ENCODE results near the gene FAM210A. TPM values are rescaled to one million over a fixed set of nuclear protein-coding genes. Genes with fewer than 3 reads are reported as not detected.

FAM210A gene
- total and polyA plus RNA-seq, 8 donors, result 1.4 to 35.0 (median 3.9) TPM

GRCh38 chr18:13615432-13615861 lies 110.9 kb downstream of the FAM210A start:
- H3K4me1 ChIP-seq, result peaks cover 11 to 27% (median 24%) of the 10 kb centered on the region in 4 donors
- no peak for DNase-seq

GRCh38 chr18:13614641-13615288 lies 111.6 kb downstream of the FAM210A start:
- TF ChIP-seq, protein P1, sequence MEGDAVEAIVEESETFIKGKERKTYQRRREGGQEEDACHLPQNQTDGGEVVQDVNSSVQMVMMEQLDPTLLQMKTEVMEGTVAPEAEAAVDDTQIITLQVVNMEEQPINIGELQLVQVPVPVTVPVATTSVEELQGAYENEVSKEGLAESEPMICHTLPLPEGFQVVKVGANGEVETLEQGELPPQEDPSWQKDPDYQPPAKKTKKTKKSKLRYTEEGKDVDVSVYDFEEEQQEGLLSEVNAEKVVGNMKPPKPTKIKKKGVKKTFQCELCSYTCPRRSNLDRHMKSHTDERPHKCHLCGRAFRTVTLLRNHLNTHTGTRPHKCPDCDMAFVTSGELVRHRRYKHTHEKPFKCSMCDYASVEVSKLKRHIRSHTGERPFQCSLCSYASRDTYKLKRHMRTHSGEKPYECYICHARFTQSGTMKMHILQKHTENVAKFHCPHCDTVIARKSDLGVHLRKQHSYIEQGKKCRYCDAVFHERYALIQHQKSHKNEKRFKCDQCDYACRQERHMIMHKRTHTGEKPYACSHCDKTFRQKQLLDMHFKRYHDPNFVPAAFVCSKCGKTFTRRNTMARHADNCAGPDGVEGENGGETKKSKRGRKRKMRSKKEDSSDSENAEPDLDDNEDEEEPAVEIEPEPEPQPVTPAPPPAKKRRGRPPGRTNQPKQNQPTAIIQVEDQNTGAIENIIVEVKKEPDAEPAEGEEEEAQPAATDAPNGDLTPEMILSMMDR (IDR thresholded peaks at IDR 0.05), result no peak
- no peak overlapping the region for H3K4me3 ChIP-seq
- H3K9me3 ChIP-seq, result no peaks in the 10 kb centered on the region
- peaks cover 0 to 7% (median 0%) of the 10 kb centered on the region in 3 donors for H3K27me3 ChIP-seq
- 67 to 77% (median 71%) methylated on average over 16 of the region's 16 CpGs for whole genome bisulfite sequencing, 5 donors
- H3K27ac ChIP-seq, result peak overlapping the region; percentile 24 to 58 (median 50)
- intact Hi-C loops (cut with DNase I; ENCODE audit: low total_unique reads), result no loop called here
- H3K36me3 ChIP-seq, result no peaks in the 10 kb centered on the region
- DNase-seq, result peak in 1 of 2 donors; percentile 34
- H3K4me1 ChIP-seq, result peaks cover 13 to 30% (median 26%) of the 10 kb centered on the region in 4 donors

More at GRCh38 chr18:13615432-13615861, 110.9 kb downstream of the FAM210A start:
- H3K27ac ChIP-seq, result peak overlapping the region in 4 of 5 donors; percentile 24 to 58 (median 50)
- H3K9me3 ChIP-seq, result no peaks in the 10 kb centered on the region
- H3K36me3 ChIP-seq, result no peaks in the 10 kb centered on the region
- TF ChIP-seq, protein P1 (IDR thresholded peaks at IDR 0.05), result no peak
- TF ChIP-seq EP300 (IDR thresholded peaks at IDR 0.05) (no peak), POLR2AphosphoS5 (IDR thresholded peaks at IDR 0.05) (no peak), POLR2A (IDR thresholded peaks at IDR 0.05) (no peak)
- H3K4me3 ChIP-seq, result no peak overlapping the region
- intact Hi-C loops (cut with DNase I; ENCODE audit: low total_unique reads), result no loop called here
- H3K27me3 ChIP-seq, result peaks cover 0 to 7% (median 0%) of the 10 kb centered on the region in 3 donors
- 68 to 80% (median 78%) methylated on average over 8 of the region's 8 CpGs for WGBS, 5 donors

- Histone ChIP-seq H3K27ac (peak overlapping the region in 3 of 5 donors; percentile 23 to 58 (median 44)), H3K4me3 (no peak overlapping the region)
Observed at GRCh38 chr18:13613591-13614501, 112.5 kb downstream of the FAM210A start.

More at GRCh38 chr18:13613591-13614501, 112.5 kb downstream of the FAM210A start:
- intact Hi-C loops (cut with DNase I; ENCODE audit: low total_unique reads), result no loop called here
- WGBS, 5 donors, result 70 to 81% (median 78%) methylated on average over 21 of the region's 21 CpGs
- H3K36me3 ChIP-seq, result no peaks in the 10 kb centered on the region
- H3K27me3 ChIP-seq, result peaks cover 0 to 7% (median 0%) of the 10 kb centered on the region in 3 donors
- peaks cover 13 to 30% (median 26%) of the 10 kb centered on the region in 4 donors for H3K4me1 ChIP-seq
- no peak for TF ChIP-seq POLR2A (IDR thresholded peaks at IDR 0.05)
- DNase-seq, result peak in 1 of 2 donors; percentile 4
- H3K9me3 ChIP-seq, result no peaks in the 10 kb centered on the region

Small RNA genes within 50 kb of the gene (small RNA-seq; reads per million reads assigned to genes)
- gene AP001525.1, result 0 reads per million in 4 donors
- gene RN7SL362P, result 0 to 0.15 (median 0) reads per million in 4 donors

Other genes with a start within 250 kb of the FAM210A start
- 10 to 100 TPM; 11.4 to 73.5 (median 31.3) TPM for gene RNMT, start 115 bp upstream of the FAM210A start, total RNA-seq
- gene RNMT, start 115 bp upstream of the FAM210A start, polyA plus RNA-seq, result 10 to 100 TPM in 2 of 3 donors, 1 to 10 TPM in 1; 9.0 to 11.5 (median 10.1) TPM
- gene MC5R, start 97.6 kb upstream of the FAM210A start, total RNA-seq, result not detected
- not detected for gene MC5R, start 97.6 kb upstream of the FAM210A start, polyA plus RNA-seq
- gene MC2R, start 189.0 kb upstream of the FAM210A start, total RNA-seq, result not detected
- under 1 TPM in 1 of 3 donors, not detected in 2; 0.46 TPM for gene MC2R, start 189.0 kb upstream of the FAM210A start, polyA plus RNA-seq

All from stomach (tissue), 9 donors.